ENCODE data around the gene MED9. TPM values are rescaled to one million over a fixed set of nuclear protein-coding genes. Genes with fewer than 3 reads are reported as not detected.

Gene MED9
- total and polyA plus RNA-seq, 2 of the 4 experiments (the other 2 are of a cell fraction): 6.1 to 10.1 TPM

- Histone ChIP-seq H4K5ac (ENCODE audit: low read depth, low read length) (no peak overlapping the region), H3K56ac (ENCODE audit: extremely low read depth, insufficient read depth, low read length) (no peak overlapping the region), H2AK5ac (ENCODE audit: low read depth, low read length) (no peak overlapping the region), H3K4me1 (ENCODE audit: control insufficient read depth, insufficient read depth, low read length) (peaks cover 7% of the 10 kb centered on the region; the same call in 1 of the 2 replicates), H3K9ac (ENCODE audit: low read depth, low read length) (no peak overlapping the region), H4K20me1 (ENCODE audit: insufficient read depth, low read length) (peaks cover 15% of the 10 kb centered on the region), H3K79me1 (ENCODE audit: low read depth in 1 of 2, low read length in 2 of 2) (peaks cover 11 to 28% of the 10 kb centered on the region in 2 experiments; a peak in 3 of 4 replicates), H3K4me2 (ENCODE audit: low read depth, low read length) (no peak overlapping the region), H3K27ac (ENCODE audit: insufficient read depth, low read length) (no peak overlapping the region), H3K14ac (replicated peaks; ENCODE audit: low read depth, low read length) (no peak overlapping the region), H4K8ac (ENCODE audit: low read depth in 2 of 2, low read length in 2 of 2) (no peak overlapping the region), H3K4me3 (ENCODE audit: insufficient read depth, low read depth, low read length) (no peak overlapping the region), H2AK9ac (replicated peaks; ENCODE audit: low read depth, low read length, poor library complexity) (no peak overlapping the region), H2BK5ac (ENCODE audit: low read depth, low read length, poor library complexity, severe bottlenecking) (no peak overlapping the region), H3K18ac (ENCODE audit: low read depth, low read length) (no peak overlapping the region), H3K27me3 (ENCODE audit: control insufficient read depth, insufficient read depth, low read length) (no peaks in the 10 kb centered on the region), H2BK20ac (ENCODE audit: low read depth, low read length) (no peak overlapping the region), H2BK120ac (ENCODE audit: low read depth, low read length) (no peak overlapping the region), H3K9me3 (ENCODE audit: control insufficient read depth, insufficient read depth, low read length) (no peaks in the 10 kb centered on the region; the same call in 1 of the 2 replicates), H3K9me1 (ENCODE audit: insufficient read depth, low read length) (0 out of 2 replicates have a peak, but pooled peaks cover 2% of the 10 kb centered on the region), H3K36me3 (ENCODE audit: control insufficient read depth, insufficient read depth, low read length) (peaks cover 27% of the 10 kb centered on the region), H2AFZ (replicated peaks; ENCODE audit: low read length, poor library complexity) (no peak overlapping the region), H2BK15ac (ENCODE audit: low read depth, low read length) (no peak overlapping the region), H3K4ac (ENCODE audit: low read depth, low read length) (no peak overlapping the region), H3K23ac (ENCODE audit: low read depth, low read length) (no peak overlapping the region), H4K91ac (ENCODE audit: insufficient read depth, low read depth, low read length) (no peak overlapping the region)
- DNase-seq (no peak), ATAC-seq (ENCODE audit: low read depth) (no peak)
- in situ Hi-C loops (cut with MboI; ENCODE audit: low sequenced_read_pairs) (no loop called here), dilution Hi-C loops (cut with HindIII; ENCODE audit: low sequenced_read_pairs, unreplicated experiment) (no loop called here), intact Hi-C loops (cut with micrococcal nuclease) (no loop called here)
- CTCF ChIA-PET: no interaction called here
- no TSS peak for BruUV-seq (replicated peaks)
- TF ChIP-seq SMC3 (IDR thresholded peaks at IDR 0.05; ENCODE audit: low read depth, low read length) (no peak), MAZ (IDR thresholded peaks at IDR 0.05; ENCODE audit: borderline replicate concordance, low read depth, low read length) (no peak), CHD1 (IDR thresholded peaks at IDR 0.05; ENCODE audit: low read depth, low read length) (no peak), MXI1 (IDR thresholded peaks at IDR 0.05; ENCODE audit: borderline replicate concordance, low read depth, low read length) (no peak), FOS (IDR thresholded peaks at IDR 0.05; ENCODE audit: low read depth, low read length) (no peak), CEBPB (IDR thresholded peaks at IDR 0.05; ENCODE audit: low read depth, low read length) (no peak), BHLHE40 (IDR thresholded peaks at IDR 0.05; ENCODE audit: low read depth, low read length) (no peak), ELK1 (IDR thresholded peaks at IDR 0.05; ENCODE audit: borderline replicate concordance, low read depth, low read length) (no peak), NFE2L2 (IDR thresholded peaks at IDR 0.05; ENCODE audit: low read depth, low read length) (no peak)
- 100% methylated on average over 3 of the region's 9 CpGs; no CpG with 5 or more reads in 1 of the 2 experiments for WGBS, 2 experiments (ENCODE audit: extremely low coverage in 2 of 2, insufficient read length in 1 of 2)
- POLR2A ChIA-PET (ENCODE audit: unreplicated experiment): no interaction called here
Observed at GRCh38 chr17:17492571-17492970, 15.8 kb downstream of the MED9 start.
